DND-41 (cell line): ENCODE data around the gene RAD54L.

Source experiments
- EZH2 ChIP-seq: IDR thresholded peaks from 3 replicates; pipeline ENCODE4 v1.6.1; 2012; ENCODE audit warnings: borderline replicate concordance, low read depth, mild to moderate bottlenecking, moderate library complexity, low read length, inconsistent platforms; ENCODE audit not compliant: severe bottlenecking
- TF ChIP-seq, protein P1 (sequence below): IDR thresholded peaks from 2 replicates; pipeline ENCODE4 v1.5.1; 2012; ENCODE audit warnings: borderline replicate concordance, low read length, moderate library complexity, mild to moderate bottlenecking; ENCODE audit not compliant: poor library complexity, severe bottlenecking; ENCODE audit errors: extremely low read depth

DNA sequence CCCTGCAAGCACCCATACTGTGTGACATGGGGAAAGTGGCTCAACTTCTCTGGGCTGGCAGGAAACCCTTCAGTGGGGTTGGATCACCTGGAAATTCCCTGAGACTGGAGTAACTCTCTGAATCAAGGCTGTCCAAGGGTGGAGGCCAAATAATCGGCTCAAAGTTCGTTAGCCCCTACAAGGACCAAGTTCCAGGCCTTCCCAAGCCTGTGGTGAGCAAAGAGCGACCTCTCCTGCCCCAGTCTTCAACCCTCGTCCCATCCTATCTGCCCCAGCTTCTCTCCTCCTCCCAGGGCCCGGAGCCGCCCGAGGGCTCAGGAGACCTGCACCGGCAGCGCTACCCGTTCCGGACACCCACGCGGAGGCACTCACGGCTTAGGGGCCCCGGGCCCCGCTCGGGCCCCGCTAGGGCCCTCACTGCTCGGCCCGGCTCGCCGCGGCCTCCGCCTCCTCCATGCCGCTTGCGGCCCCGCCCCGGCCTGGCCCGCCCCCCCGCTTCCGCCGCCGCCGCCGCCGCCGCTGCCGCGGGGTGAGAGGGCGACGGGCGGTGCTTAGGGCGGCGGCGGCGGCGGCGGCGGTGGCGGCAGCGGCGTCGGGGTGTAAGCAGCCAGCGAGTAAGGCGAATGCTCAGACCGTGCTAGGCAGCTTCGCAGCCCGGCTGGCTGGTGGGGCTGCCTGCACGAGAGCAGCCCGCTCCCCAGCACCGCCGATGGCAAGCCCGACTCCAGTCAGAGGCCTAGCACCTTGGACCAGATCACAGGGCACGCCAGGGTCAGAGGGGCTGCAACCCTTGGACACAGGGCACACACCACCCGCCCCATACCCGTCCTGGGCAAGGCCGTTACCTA lies 49.4 kb upstream of the RAD54L start, which contains the start of gene POMGNT1:
- TF ChIP-seq, protein P1, sequence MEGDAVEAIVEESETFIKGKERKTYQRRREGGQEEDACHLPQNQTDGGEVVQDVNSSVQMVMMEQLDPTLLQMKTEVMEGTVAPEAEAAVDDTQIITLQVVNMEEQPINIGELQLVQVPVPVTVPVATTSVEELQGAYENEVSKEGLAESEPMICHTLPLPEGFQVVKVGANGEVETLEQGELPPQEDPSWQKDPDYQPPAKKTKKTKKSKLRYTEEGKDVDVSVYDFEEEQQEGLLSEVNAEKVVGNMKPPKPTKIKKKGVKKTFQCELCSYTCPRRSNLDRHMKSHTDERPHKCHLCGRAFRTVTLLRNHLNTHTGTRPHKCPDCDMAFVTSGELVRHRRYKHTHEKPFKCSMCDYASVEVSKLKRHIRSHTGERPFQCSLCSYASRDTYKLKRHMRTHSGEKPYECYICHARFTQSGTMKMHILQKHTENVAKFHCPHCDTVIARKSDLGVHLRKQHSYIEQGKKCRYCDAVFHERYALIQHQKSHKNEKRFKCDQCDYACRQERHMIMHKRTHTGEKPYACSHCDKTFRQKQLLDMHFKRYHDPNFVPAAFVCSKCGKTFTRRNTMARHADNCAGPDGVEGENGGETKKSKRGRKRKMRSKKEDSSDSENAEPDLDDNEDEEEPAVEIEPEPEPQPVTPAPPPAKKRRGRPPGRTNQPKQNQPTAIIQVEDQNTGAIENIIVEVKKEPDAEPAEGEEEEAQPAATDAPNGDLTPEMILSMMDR: peak; percentile 42
- TF ChIP-seq EZH2: no peak
